DMS114 treated with DMSO at 0.1 percent for 48 hours (cell line): ENCODE measurements around the gene MRRF.
A peak's percentile ranks its signal among the peaks of the same experiment; 100 is the strongest.

Experiments used
- DNase-seq: peaks from one replicate; lab custom pipeline; 2025; ENCODE audit not compliant: unreplicated experiment; lab: John Stamatoyannopoulos, UW

MRRF gene, protein sequence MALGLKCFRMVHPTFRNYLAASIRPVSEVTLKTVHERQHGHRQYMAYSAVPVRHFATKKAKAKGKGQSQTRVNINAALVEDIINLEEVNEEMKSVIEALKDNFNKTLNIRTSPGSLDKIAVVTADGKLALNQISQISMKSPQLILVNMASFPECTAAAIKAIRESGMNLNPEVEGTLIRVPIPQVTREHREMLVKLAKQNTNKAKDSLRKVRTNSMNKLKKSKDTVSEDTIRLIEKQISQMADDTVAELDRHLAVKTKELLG

DNA sequence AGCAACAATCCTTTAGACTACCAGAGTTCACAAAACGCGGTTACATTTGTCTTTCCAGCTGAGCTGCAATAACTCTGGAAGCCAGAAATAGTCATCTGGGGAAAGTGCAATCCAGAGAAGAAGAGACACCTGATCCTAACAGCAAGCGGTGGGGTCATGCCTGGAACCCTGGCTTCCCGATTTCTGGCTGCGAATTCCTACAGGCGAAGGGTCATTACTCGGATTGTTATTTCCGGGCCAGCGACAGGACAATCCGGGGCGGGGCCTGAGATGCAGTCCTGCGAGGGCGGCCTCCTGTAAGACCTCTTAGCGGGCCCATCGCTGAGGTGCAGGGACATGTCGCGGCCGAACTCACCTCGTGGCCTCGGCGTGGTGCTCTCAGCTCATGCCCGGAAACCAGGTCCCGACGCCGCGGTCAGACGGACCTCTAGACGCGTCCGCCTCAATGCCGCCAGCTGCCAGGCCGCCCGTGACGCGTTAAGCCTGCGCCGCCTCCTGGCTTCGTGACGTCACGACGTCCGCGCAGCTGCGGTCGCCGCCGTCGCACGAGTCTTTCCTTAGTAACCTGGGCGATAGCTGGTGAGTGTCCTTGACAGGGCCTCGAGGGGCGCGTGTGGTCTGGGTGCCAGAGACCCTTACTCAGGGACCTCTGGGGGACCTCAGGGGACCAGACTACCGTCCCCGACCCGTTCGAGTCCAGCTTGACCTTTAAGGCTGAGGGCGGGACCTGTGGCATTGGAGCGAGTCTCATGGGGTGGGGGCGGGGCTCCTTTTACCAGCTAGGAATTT, at the start of gene MRRF, which contains the start of gene RBM18:
Gene MRRF (plus strand): TSS at position 523 of the 789 bp plus-strand sequence. CDS start 6,010 bp downstream, outside the sequence.
Gene RBM18 (minus strand): TSS at position 481 of the 789 bp plus-strand sequence. CDS start 3,348 bp downstream, outside the sequence.
- peak; percentile 64 for DNase-seq

GRCh38 chr9:122215663-122216062, 49.0 kb upstream of the MRRF start:
- DNase-seq: no peak

DNA sequence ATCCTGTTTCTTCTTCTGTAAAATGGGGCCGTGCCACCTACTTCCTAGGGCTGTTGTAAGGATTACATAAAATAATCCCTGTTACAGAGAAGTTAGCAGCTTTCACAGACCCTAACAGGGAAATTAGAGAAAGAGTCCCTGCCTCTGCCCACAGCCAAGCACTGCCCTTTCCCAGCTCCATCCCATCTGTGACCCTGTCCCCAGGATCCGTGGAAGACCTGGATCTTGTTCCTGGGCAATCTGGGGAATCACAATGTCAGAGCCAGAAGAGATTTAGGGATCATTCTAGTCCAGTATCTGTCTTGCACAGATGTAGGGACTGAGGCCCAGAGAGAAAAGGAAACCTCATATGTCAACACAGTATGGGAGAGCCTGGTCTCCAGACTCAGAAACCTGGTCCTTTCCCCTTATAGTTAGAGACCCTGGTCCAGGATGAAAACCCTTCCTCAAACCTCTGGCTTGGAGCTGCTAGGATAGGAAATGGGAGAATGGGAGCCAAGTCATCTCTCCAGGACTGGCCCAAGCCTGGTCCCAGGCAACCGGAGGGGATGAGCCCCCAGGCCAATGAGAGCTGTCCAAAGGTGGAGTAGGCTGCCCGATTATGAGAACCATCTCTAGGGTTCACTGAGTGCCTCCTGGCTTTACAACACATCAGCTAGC, 48.4 kb upstream of the MRRF start:
- no peak for DNase-seq

DNA sequence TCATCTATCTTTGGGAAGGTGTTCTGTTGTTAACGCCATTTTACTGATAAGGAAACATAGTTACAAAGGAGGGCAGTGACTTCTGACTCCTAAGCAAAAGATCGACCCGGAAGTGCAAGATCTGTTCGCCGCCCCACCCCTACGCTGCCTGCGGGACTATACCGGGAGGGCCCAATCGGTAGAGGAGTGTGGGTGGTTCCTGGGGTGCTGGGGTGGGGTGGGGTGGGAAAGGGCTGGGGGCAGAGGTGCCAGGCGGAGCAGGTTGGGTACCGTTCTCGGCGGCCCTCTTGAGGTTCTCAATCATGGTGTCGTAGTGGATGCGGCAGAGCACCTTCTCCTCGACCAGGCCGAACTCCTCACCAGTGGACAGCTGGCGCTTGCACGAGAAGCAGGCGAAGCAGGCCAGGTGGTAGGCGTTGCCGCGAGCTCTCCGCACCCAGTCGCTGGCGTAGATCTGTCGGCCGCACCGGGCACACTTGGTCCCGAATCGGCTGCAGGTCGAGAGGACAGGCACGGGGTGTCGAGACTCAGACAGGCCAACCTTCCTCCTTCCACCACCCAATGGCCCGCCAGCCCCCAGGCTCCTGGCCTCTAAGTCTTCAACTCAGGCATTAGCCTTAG, 47.8 kb upstream of the MRRF start:
- DNase-seq: no peak

- DNase-seq: no peak
These were observed 47.0 kb upstream of the MRRF start for GRCh38 chr9:122217640-122218039.

DNA sequence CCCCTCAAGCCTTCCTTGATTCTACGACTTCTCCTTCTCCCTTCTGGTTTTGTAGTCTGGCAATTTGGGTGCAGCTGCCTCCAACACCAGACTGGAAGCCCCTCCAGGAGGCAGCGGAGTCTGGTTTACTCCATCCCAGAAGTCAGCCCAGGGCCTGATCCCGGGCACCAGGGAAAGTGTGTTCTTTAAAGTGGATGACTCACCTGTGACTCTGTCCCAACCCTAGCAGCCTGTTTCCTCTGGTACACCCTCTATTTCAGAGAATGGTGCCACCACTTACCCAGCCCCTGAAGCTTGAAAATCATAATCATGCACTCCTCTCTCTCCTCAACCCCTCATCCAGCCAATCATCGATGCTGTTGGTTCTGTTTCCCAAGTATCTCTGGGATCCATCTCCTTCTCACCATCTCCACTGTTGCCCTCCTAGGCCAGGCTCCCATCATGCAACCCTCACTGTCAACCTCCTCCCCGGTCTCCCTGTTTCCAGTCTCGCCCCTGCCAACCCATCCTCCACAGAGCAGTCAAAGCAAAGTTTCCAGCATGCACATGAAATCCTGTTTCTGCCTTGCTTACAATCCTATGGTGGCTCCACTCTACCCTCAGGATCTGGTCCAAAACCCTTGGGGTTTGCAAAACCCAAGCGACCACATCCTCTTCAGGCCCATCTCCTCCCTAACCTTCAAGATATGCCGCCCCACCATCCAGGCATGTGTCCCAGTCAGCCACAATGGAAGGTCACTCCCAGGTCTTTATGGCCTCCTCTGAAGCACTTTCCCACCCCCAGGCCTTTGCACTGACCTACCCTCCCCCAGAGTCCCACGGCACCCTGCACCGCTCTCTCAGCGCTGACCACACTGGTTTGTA, 46.4 kb upstream of the MRRF start:
- no peak for DNase-seq

DNA sequence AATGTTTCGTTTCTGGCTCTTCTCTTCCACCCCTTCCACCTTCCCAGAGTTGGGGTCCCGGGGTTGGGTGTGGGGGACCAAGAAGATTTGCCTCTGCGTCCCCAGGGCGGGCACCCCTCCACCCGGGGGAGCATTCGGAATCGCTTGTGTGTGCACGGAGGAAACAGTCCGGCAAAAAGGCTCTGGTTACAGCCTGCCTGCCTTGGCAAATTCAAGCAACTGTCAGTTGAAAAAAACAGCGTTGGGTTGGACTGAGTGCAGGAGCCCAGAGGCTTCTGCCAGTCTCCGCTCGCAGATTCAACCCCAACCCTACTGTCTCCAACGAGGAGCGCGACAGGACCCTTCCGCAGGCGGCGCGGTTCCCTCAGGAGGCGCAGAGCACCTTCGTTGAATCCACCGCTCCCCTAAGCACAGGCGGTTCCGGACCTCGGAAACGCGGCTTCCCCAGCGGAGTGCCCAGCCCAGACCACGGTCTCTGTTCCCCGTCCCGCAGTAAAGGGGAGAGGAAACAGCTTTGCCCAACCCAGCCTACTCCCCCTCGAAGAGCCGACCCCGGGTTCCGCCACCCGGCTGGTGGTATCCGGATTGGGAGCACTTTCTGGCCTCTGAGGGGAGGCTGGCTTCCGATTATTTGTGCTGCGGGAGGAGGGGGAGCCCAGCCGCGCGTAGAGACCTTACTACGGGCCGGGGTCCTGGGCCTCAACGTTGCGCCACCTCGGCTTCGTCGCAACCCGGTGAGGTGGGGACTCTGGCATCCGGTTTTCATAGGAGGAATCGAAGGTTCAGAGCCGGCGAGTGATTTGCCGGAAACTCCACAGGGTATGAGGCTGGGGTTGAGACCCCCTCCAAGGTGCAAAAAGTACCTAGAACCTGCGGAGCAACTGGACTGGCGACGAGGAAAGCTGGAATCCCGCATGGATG, 45.5 kb upstream of the MRRF start:
- DNase-seq: no peak

DNA sequence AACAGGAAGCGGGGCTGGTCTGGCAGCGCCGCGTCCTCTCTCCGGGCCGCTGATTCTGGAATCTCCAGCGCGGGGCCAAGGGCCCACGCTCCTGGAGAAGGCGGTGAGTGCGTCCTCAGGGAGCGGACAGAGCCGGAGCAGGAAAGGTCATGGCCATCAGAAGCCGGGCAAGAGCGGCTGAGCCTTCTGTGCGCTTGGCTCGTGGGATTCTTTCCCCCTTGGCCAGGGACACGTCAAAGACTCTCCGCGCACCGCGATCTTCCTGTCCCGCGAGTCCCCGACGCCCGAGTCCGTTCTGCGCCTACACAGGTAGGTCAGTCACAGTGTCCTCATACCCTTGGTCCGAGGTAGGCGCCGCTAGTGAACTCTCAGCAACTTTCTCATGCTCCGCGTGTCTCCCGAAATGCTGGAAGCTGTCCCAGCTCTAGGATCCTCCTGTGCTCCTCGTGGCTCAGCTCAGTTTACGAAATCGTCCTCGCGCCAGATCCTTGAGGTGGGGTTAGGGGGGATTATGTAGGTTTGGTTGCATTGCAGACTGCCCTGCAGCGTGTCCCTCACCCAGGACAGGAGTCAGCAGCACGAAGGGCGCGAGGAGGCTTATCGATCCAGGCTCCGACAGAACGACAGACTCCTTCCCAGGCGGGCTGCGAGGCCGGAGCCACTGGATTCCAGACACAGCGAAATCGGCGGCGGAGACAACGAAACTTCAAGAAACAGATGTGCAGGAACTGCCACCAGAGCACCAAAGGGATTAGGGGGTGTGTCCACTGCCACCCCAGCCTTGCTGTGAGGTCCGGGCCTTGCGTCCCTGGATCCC, 44.6 kb upstream of the MRRF start:
- no peak for DNase-seq

- no peak for DNase-seq
These were observed 44.0 kb upstream of the MRRF start for GRCh38 chr9:122220673-122221182.

GRCh38 chr9:122221183-122221811, 43.4 kb upstream of the MRRF start:
- DNase-seq: no peak

DNA sequence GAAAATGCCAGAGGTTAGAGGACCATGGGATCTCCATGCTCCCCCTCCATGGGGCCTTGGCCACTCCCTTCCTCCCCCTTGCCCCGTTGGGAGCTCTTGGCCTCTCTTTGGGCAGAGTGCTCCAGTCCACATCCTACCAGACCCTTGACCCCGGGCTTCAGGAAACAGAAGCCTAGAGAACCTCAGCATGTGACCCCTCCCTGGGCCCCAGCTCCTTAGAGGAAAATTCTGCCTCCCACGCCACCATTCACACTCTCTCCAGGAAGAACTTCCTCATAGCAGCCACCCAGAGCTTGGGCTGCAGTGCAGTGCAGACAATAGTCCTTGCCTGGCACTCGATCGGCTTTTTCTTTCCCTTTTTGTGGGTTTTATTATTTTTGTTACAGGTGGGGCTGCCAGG, 41.9 kb upstream of the MRRF start:
- no peak for DNase-seq

DNA sequence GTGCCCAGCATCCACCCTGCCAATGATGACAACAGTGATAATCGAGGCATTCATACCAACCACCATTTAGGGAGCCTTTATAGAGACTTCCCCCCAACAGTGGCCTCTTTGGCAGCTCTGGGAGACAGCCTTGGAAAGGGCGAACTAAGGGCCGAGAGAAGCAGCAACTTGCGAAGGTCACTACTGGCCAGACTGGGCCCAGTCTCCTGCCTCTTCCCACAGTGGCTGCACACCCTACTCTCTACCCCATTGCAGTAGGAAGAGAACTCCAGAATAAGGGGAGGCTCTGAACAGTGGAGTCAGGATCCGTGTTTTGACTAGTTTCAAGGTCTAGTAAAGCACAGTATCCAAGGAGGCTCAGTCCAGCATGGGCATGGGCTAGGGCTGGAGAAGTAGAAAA, 41.2 kb upstream of the MRRF start:
- DNase-seq: no peak

DNA sequence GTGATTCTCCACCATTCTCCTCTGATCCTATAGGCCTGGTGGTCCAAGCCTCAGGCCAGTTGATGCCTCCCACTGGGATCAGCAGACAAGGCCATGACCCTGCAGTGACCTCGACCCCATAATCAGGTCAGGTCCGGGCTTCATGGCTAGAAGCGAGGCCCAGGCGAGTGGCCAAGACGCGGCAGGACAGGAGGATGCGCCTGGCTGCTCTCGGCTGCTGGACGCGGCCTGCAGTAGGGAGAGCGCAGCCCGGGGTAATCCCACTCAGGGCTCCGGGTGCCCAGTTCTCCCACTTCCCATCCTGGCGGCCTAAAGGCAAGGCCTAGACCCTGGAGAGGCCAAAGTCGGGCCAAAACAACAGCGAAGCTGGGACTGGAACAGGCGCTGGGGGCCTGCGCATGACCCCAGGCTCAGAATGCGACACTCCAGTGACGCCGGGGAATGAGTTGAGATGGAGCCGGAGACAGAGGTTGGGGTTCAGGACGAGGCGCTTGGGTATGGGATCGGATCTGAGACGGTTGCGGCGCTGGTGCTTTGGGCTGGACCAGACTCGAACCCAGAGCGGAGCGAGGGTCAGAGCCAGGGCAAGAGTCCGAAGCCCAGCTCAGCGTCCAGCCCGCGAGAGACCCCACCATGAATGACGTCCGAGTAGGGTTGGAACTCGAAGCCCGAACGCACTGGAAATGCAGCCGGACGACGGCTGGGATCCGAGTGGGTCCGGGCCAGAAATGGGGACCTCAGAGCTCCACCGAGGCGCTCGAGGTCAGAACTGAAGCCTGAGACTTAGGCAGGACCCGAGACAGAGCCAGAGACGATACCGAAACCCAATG, 39.2 kb upstream of the MRRF start:
- no peak for DNase-seq

- DNase-seq: no peak
These were observed 38.4 kb upstream of the MRRF start for GRCh38 chr9:122226142-122226757.

DNA sequence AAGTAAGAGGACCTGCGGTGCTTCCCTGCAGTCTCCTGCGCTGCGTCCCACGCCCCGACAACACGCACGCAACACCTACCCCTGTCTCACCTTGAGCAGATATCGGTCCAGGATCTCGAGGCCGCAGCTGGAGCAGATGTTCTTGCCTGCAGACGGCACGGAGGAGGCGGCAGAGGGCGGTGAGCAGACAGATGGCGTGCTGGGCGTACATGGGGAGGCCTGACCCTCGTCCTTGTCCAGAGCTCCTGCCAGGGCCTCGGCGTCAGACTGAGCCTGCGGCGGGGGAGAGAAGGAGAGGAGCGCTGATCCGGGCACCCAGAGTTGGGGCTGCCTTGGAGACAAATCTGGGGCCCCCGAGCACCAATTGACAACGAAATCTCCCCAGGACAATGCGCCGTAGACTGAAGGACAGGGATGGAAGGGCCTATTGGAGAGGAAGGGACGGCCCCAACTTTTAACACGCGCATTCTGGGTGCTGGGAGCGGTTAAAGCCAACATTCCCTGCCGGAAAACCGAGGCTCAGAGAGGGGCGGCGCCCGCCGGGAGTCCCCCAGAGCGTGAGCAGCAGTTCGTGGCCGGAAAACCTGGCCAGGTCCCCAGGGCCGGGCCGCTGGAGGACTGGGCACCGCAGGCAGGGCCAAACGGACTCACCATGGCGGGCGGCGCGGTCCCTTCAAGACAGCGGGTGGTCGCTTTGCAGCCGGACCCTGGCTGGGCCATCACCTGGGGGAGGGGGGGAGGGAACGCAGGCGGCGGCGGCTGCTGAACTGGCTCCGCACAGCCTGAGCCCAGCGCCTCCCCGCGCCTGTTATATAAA, 37.7 kb upstream of the MRRF start:
- no peak for DNase-seq

- DNase-seq: no peak
These were observed 37.1 kb upstream of the MRRF start for GRCh38 chr9:122227575-122227900.
